HCT116 (cell line): ENCODE measurements around the gene KRT7. TPM values are rescaled to one million over a fixed set of nuclear protein-coding genes. Genes with fewer than 3 reads are reported as not detected.

Source experiments
- ATAC-seq: fragments of 200-7000 bp; cut with Tn5 transposase; 2 replicates; pipeline ENCODE4 v1.9.1; 2020; ENCODE audit warnings: mild to moderate bottlenecking, moderate library complexity
- BruUV-seq: library from RNA; stranded (reverse); fragments of 400-500 nt; replicated peaks from 2 replicates; lab custom pipeline; 2021; lab: Mats Ljungman, UMichigan
- CTCF ChIA-PET: fragments of 300-600 bp; sonication (Branson Sonifier 250); formaldehyde crosslinking; loops from one replicate; lab custom pipeline; 2021; ENCODE audit warnings: antibody characterized with exemption; lab: Charles Lee
- POLR2A ChIA-PET: fragments of 300-600, 350-600 bp; sonication (Branson Sonifier 250); formaldehyde crosslinking; loops from one replicate; lab custom pipeline; 2021; ENCODE audit warnings: antibody characterized with exemption; lab: Charles Lee
- RAD21 ChIA-PET, 2 experiments: fragments of 300-600 bp; sonication (Branson Sonifier 250); formaldehyde crosslinking; loops; one replicate each; lab custom pipeline; 2023; ENCODE audit warnings: low total read pairs in 2 of 2; ENCODE audit not compliant: uncharacterized antibody in 2 of 2, unreplicated experiment in 2 of 2, low non-redundant PET in 1 of 2; lab: Charles Lee
- DNase-seq: peaks from one replicate; pipeline ENCODE4 v3.0.0-alpha.2; 2010; ENCODE audit warnings: low read depth, low spot score
- H2AFZ ChIP-seq: fragments of 200-600 bp; shearing (Covaris generic), sonication (generic); 2 replicates; pipeline ENCODE4 v1.6.1; 2017; ENCODE audit warnings: low read depth, mixed run types, mixed read lengths, antibody characterized with exemption, low read length; ENCODE audit not compliant: poor library complexity, severe bottlenecking
- H3K27ac ChIP-seq: 2 replicates; pipeline ENCODE4 v1.5.1; 2012; ENCODE audit warnings: low read depth, low read length
- H3K27me3 ChIP-seq: fragments of 200-600 bp; sonication (generic); 2 replicates; pipeline ENCODE4 v1.6.1; 2016; ENCODE audit warnings: mixed run types, low read length, mixed read lengths; ENCODE audit not compliant: insufficient read depth
- H3K36me3 ChIP-seq, 2 experiments: fragments of 200-500 bp in 1 of 2; fragments of 200-600 bp in 1 of 2; sonication (Bioruptor generic) in 1 of 2; sonication (generic) in 1 of 2; 2 replicates each; pipeline versions ENCODE4 v1.5.1 to v1.6.1; 2014 to 2016; ENCODE audit warnings: low read length in 2 of 2, inconsistent platforms in 1 of 2, mixed read lengths in 1 of 2, mixed run types in 1 of 2; ENCODE audit not compliant: insufficient read depth in 2 of 2, control insufficient read depth in 1 of 2
- H3K4me1 ChIP-seq, 2 experiments: fragments of 200-600 bp in 1 of 2; sonication (generic) in 1 of 2; 2 replicates each; pipeline versions ENCODE4 v1.5.1 to v1.6.1; 2012 to 2017; ENCODE audit warnings: low read length in 2 of 2, inconsistent platforms in 1 of 2, mild to moderate bottlenecking in 1 of 2, mixed read lengths in 1 of 2, mixed run types in 1 of 2, moderate library complexity in 1 of 2; ENCODE audit not compliant: insufficient read depth in 2 of 2, control insufficient read depth in 1 of 2
- H3K4me2 ChIP-seq: fragments of 200-600 bp; sonication (generic); 2 replicates; pipeline ENCODE4 v1.6.1; 2017; ENCODE audit warnings: mixed run types, low read length, mixed read lengths
- H3K4me3 ChIP-seq, 2 experiments: fragments of 200-600 bp in 1 of 2; sonication (generic) in 1 of 2; replicated peaks in 1 of 2; 2 replicates each; pipeline ENCODE4 v1.5.1; 2011 to 2016; ENCODE audit warnings: low read length in 2 of 2, control low read depth in 1 of 2, low read depth in 1 of 2, mild to moderate bottlenecking in 1 of 2, mixed read lengths in 1 of 2, mixed run types in 1 of 2
- H3K79me2 ChIP-seq: fragments of 200-600 bp; sonication (generic); 2 replicates; pipeline ENCODE4 v1.6.1; 2017; ENCODE audit warnings: mild to moderate bottlenecking, mixed run types, low read length, moderate library complexity, mixed read lengths; ENCODE audit not compliant: insufficient read depth
- H3K9ac ChIP-seq: fragments of 200-600 bp; sonication (generic); 2 replicates; pipeline ENCODE4 v1.6.1; 2016; ENCODE audit warnings: low read length, mixed read lengths
- H3K9me2 ChIP-seq: fragments of 200-600 bp; sonication (generic), shearing (Covaris generic); 2 replicates; pipeline ENCODE4 v1.6.1; 2017; ENCODE audit warnings: mixed run types, mild to moderate bottlenecking, moderate library complexity; ENCODE audit not compliant: insufficient read depth
- H3K9me3 ChIP-seq, 2 experiments: fragments of 200-500 bp in 1 of 2; fragments of 200-600 bp in 1 of 2; sonication (Bioruptor generic) in 1 of 2; sonication (generic) in 1 of 2; 2 replicates each; pipeline ENCODE4 v1.6.1; 2014 to 2017; ENCODE audit warnings: low read length in 2 of 2, mixed read lengths in 2 of 2, inconsistent platforms in 1 of 2, low read depth in 1 of 2, mild to moderate bottlenecking in 1 of 2, mixed run types in 1 of 2, moderate library complexity in 1 of 2; ENCODE audit not compliant: control insufficient read depth in 1 of 2, insufficient read depth in 1 of 2
- H4K20me1 ChIP-seq: fragments of 200-600 bp; sonication (generic), shearing (Covaris generic); 2 replicates; pipeline ENCODE4 v1.6.1; 2017; ENCODE audit warnings: mixed run types, mild to moderate bottlenecking, moderate library complexity; ENCODE audit not compliant: insufficient read depth
- CTCF ChIP-seq, 3 experiments: fragments of 200-600 bp in 1 of 3; sonication (generic) in 1 of 3; IDR thresholded peaks in 2 of 3; conservative IDR thresholded peaks in 1 of 3; 2 replicates each; pipeline ENCODE4 v1.5.1; 2012 to 2017; ENCODE audit warnings: low read depth in 2 of 3, low read length in 2 of 3, antibody characterized with exemption in 1 of 3, borderline replicate concordance in 1 of 3, control low read depth in 1 of 3, mild to moderate bottlenecking in 1 of 3, mixed read lengths in 1 of 3, mixed run types in 1 of 3, moderate library complexity in 1 of 3; ENCODE audit not compliant: insufficient read depth in 1 of 3
- EGR1 ChIP-seq: IDR thresholded peaks from 2 replicates; pipeline ENCODE4 v1.6.1; 2012; ENCODE audit warnings: low read depth
- FOSL1 ChIP-seq: IDR thresholded peaks from 2 replicates; pipeline ENCODE4 v1.6.1; 2012; ENCODE audit warnings: low read depth
- JUND ChIP-seq: IDR thresholded peaks from 2 replicates; pipeline ENCODE4 v1.6.1; 2012
- MAX ChIP-seq: IDR thresholded peaks from 2 replicates; pipeline ENCODE4 v1.6.1; 2012
- POLR2AphosphoS5 ChIP-seq: IDR thresholded peaks from 2 replicates; pipeline ENCODE4 v1.6.1; 2011; ENCODE audit warnings: mild to moderate bottlenecking, low read depth, low read length, moderate library complexity
- SP1 ChIP-seq: IDR thresholded peaks from 2 replicates; pipeline ENCODE4 v1.6.1; 2012; ENCODE audit warnings: low read depth
- SRF ChIP-seq: IDR thresholded peaks from 2 replicates; pipeline ENCODE4 v1.6.1; 2012; ENCODE audit warnings: low read depth
- YY1 ChIP-seq: IDR thresholded peaks from 2 replicates; pipeline ENCODE4 v1.6.1; 2011; ENCODE audit warnings: low read length, low read depth, moderate library complexity, mild to moderate bottlenecking; ENCODE audit not compliant: insufficient replicate concordance; ENCODE audit errors: extremely low read depth
- intact Hi-C: fragments of 100-400 bp; cut with micrococcal nuclease; formaldehyde crosslinking; loops from 2 replicates; pipeline ENCODE4 v1.10.0; 2022
- total RNA-seq: library from RNA; stranded (reverse); gene quantifications from one replicate; pipeline ENCODE4 v1.2.1, GENCODE V29; 2021; ENCODE audit not compliant: unreplicated experiment

Gene KRT7
- total RNA-seq, 1 experiment from 2014 or later = 72.6 TPM

GRCh38 chr12:52229836-52230343 lies 3.2 kb upstream of the KRT7 start:
- intact Hi-C loops = no loop called here
- no peak for DNase-seq
- H3K4me2 ChIP-seq = peak overlapping the region; percentile 71
- no peaks in the 10 kb centered on the region for H4K20me1 ChIP-seq
- peak overlapping the region; percentile 56 for H3K27ac ChIP-seq
- CTCF ChIA-PET = interaction anchor here (0.8 to 2.5 kb wide), 5 partner anchors 8 to 49 kb away, joined by 3 to 8 read pairs (median 5); no protein-coding TSS in a partner anchor
- BruUV-seq = no TSS peak
- H3K27me3 ChIP-seq = no peaks in the 10 kb centered on the region
- no peaks in the 10 kb centered on the region for H3K9me2 ChIP-seq
- no peak overlapping the region for H2AFZ ChIP-seq
- H3K4me3 ChIP-seq = peak overlapping the region in 1 of 2 experiments; percentile 38; a peak in 1 of 4 replicates
- H3K9me3 ChIP-seq = no peaks in the 10 kb centered on the region
- peak overlapping the region; percentile 57 for H3K9ac ChIP-seq
- POLR2A ChIA-PET = interaction anchor here (1.1 to 1.7 kb wide), 2 partner anchors 14 to 51 kb away, joined by 6 read pairs; no protein-coding TSS in a partner anchor
- RAD21 ChIA-PET = no interaction called here
- ATAC-seq = peak; percentile 43
- TF ChIP-seq SP1 (no peak), MAX (no peak), SRF (no peak), YY1 (no peak)
- H3K36me3 ChIP-seq = no peaks in the 10 kb centered on the region
- H3K79me2 ChIP-seq = no peaks in the 10 kb centered on the region
- peaks cover 29 to 88% of the 10 kb centered on the region in 2 experiments for H3K4me1 ChIP-seq

DNA sequence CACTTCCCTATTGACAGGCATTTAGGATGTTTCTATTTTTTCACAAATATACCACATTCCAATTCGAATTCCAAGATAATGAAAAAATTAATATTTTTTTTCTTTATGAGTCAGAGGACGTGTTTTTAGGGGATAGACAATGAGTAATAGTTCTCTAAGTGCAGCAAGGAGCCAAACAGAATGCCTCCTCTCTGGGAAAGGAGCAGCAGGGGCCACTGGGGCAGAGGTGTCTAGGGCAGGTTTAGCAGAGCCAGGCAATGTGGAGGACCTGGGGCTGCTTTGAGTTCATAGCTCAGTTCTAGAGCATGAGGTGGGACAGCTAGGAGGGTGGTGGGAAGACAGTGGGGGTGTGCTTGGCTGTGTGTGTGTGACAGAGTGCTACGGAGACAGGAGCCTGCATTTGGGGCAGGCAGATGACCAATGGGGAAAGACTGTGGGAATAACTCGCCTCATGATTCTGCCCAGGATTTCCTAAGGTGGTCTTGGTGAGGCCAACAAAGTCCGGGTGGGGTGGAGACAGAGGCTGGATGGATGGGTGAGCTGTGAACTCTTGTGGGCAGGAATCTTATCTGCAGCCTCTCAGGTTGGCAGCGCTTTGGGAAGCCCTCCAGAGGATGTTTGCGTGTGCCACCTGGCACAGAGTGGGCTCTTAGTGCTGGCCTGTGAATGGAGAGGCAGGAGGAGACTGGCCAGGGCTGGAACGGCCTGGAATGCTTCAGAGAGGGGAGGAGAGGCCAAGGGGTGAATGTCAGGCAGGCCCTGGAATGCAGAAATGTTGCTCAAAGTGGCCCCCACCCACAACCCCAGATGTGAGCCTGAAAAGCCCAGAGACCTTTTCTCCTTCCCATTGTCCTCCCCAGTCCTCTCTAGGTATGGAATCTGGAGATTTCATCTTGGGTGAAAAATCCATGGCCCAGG lies 2.4 kb upstream of the KRT7 start:
- no TSS peak for BruUV-seq
- intact Hi-C loops = no loop called here
- H3K27ac ChIP-seq = peak overlapping the region; percentile 56
- no peaks in the 10 kb centered on the region for H4K20me1 ChIP-seq
- H3K36me3 ChIP-seq = no peaks in the 10 kb centered on the region
- no peak overlapping the region for H2AFZ ChIP-seq
- ChIA-PET POLR2A (interaction anchor here (1.7 kb wide), 1 partner anchor 50 kb away, joined by 6 read pairs; no protein-coding TSS in a partner anchor), RAD21 (no interaction called here), CTCF (interaction anchor here (1.0 to 2.5 kb wide), 3 partner anchors 9 to 25 kb away, joined by 3 to 8 read pairs (median 5); no protein-coding TSS in a partner anchor)
- TF ChIP-seq EGR1 (no peak), CTCF (IDR thresholded peaks at IDR 0.05 in 2 of 3, conservative IDR thresholded peaks at IDR 0.05 in 1 of 3; ENCODE audit: borderline replicate concordance in 1 of 3, insufficient read depth in 1 of 3, low read depth in 2 of 3, low read length in 2 of 3) (no peak), SP1 (peak; percentile 84), POLR2AphosphoS5 (peak; percentile 35; the same call in 1 of the 2 replicates), YY1 (peak; percentile 37), FOSL1 (peak; percentile 85), JUND (peak; percentile 71)
- H3K4me1 ChIP-seq = peaks cover 32 to 93% of the 10 kb centered on the region in 2 experiments
- DNase-seq = no peak
- H3K9me3 ChIP-seq = no peaks in the 10 kb centered on the region
- H3K9ac ChIP-seq = peak overlapping the region; percentile 57
- H3K4me2 ChIP-seq = peak overlapping the region; percentile 71
- no peaks in the 10 kb centered on the region for H3K79me2 ChIP-seq
- ATAC-seq = peak; percentile 69
- no peaks in the 10 kb centered on the region for H3K9me2 ChIP-seq
- peak overlapping the region in 1 of 2 experiments; percentile 38; a peak in 2 of 4 replicates for H3K4me3 ChIP-seq
- no peaks in the 10 kb centered on the region for H3K27me3 ChIP-seq
